ENCODE data around the gene TTLL10.
"Not testable (repeated sequence)": the region's sequence is repeated elsewhere in the genome, so short reads cannot be mapped to it uniquely, and the experiment has no call there.

TTLL10 gene

DNA sequence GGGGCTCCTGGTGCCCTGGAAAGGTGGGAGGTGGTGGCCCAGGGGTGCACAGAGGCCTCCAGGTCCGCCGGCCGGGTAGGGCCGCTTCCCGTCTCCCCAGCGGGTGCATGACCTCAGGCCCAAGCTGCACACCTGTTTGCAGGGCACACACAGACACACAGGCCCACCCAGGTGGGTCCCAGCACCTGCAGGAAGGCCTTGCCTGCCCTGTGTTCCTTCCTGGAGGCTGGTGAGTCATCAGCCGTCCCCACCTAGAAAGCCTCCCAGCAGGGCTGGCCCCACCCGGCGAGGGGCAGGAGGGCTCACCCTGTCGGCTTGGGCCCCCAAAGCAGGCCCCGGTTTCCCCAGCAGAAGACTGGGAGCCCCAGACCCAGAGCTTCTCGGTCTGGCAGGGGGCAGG, 23.6 kb upstream of the TTLL10 start:
- Histone ChIP-seq H3K9ac (peak overlapping the region in 7 of 11 experiments; percentile 30 to 45 (median 35); a peak in 7 of 22 replicates), H3K27ac (no peak overlapping the region), H3K4me2 (peak overlapping the region in 9 of 11 experiments; percentile 35 to 75 (median 64); a peak in 17 of 22 replicates), H3K36me3 (no peaks in the 10 kb centered on the region), H3K9me3 (replicated peaks in 1 of 11) (peaks cover 14 to 23% (median 18%) of the 10 kb centered on the region in 11 experiments), H3K4me1 (peaks cover 0 to 43% (median 25%) of the 10 kb centered on the region in 10 experiments; a peak in 16 of 20 replicates), H3K4me3 (no peak overlapping the region), H3K27me3 (no peaks in the 10 kb centered on the region), H4K20me1 (no peaks in the 10 kb centered on the region; a peak in 2 of 22 replicates)
- no peak for TF ChIP-seq Cebpa-rat (IDR thresholded peaks at IDR 0.05)

DNA sequence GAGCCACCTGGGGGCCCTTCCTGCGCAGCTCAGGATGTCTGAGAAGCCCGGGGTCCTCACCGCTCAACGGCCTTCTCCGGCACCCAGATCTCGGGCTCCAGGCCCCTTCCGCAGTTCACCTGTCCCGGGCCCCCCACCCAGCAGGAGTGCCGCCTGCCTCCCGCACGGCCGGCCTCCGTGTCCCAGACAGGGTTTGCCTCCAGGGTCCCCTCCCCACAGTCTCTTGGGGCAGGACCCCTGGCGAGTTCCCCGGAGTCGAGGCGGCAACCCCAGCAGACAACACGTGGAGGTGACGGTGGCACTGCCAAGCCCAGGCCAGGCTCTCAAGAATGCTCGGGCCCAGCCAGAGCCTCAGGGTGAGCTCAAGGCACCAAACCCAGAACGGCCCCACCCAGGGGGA, 22.4 kb upstream of the TTLL10 start:
- no peak overlapping the region for H3K9ac ChIP-seq
- H3K27me3 ChIP-seq = no peaks in the 10 kb centered on the region
- peaks cover 0 to 31% (median 15%) of the 10 kb centered on the region in 10 experiments; a peak in 15 of 20 replicates for H3K4me1 ChIP-seq
- H3K4me2 ChIP-seq = peak overlapping the region in 3 of 11 experiments; percentile 66 to 75 (median 70); a peak in 1 of 22 replicates
- no peaks in the 10 kb centered on the region; a peak in 2 of 22 replicates for H4K20me1 ChIP-seq
- no peaks in the 10 kb centered on the region for H3K36me3 ChIP-seq
- no peak overlapping the region for H3K4me3 ChIP-seq
- peaks cover 18 to 35% (median 26%) of the 10 kb centered on the region in 11 experiments for H3K9me3 ChIP-seq (replicated peaks in 1 of 11)
- no peak for TF ChIP-seq Cebpa-rat (IDR thresholded peaks at IDR 0.05)
- no peak overlapping the region for H3K27ac ChIP-seq

DNA sequence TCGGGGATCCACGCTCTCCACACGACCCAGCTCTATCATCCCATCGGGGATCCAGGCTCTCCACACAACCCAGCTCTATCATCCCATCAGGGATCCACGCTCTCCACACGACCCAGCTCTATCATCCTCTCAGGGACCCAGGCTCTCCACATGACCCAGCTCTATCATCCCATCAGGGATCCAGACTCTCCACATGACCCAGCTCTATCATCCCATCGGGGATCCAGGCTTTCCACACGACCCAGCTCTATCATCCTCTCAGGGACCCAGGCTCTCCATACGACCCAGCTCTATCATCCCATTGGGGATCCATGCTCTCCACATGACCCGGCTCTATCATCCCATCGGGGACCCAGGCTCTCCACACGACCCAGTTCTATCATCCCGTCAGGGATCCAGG, 21.2 kb upstream of the TTLL10 start:
- Histone ChIP-seq H3K9me3 (replicated peaks in 1 of 11) (peaks cover 18 to 36% (median 27%) of the 10 kb centered on the region in 11 experiments), H3K4me1 (peaks cover 0 to 28% (median 15%) of the 10 kb centered on the region in 10 experiments; a peak in 16 of 20 replicates)
- H3K27me3 ChIP-seq, H4K20me1 ChIP-seq, H3K36me3 ChIP-seq, H3K9ac ChIP-seq, H3K27ac ChIP-seq, H3K4me2 ChIP-seq, H3K4me3 ChIP-seq: not testable (repeated sequence)

DNA sequence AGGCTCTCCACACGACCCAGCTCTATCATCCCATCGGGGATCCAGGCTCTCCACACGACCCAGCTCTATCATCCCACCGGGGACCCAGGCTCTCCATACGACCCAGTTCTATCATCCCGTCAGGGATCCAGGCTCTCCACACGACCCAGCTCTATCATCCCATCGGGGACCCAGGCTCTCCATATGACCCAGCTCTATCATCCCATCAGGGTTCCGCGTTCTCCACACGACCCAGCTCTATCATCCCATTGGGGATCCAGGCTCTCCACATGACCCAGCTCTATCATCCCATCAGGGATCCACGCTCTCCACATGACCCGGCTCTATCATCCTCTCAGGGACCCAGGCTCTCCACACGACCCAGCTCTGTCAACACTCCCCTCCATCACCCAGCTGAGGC, 20.5 kb upstream of the TTLL10 start:
- Histone ChIP-seq H3K4me1 (peaks cover 7 to 36% (median 23%) of the 10 kb centered on the region in 10 experiments), H3K9me3 (replicated peaks in 1 of 11) (peaks cover 18 to 36% (median 27%) of the 10 kb centered on the region in 11 experiments)
- not testable (repeated sequence) for H3K36me3 ChIP-seq, H3K27ac ChIP-seq, H3K27me3 ChIP-seq, H3K9ac ChIP-seq, H3K4me3 ChIP-seq, H3K4me2 ChIP-seq, H4K20me1 ChIP-seq

DNA sequence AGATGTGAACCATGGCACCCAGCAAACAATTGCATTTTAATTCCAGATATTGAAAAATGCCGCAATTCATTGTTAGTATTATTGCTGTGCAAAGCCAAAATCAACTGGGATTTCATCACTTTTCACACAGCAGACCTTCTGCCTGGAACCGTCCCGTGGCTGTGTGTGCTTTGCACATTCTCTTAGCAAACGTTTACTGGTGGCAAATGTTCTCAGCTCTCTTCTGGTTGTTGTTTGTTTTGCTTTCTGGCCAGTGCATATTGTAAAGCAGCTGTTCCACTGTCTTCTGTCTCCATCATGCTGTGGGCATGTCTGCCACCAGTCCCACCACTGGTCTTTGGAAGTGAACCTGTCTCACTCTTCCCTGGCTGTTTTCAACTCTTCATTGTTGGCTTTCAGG, 19.8 kb upstream of the TTLL10 start:
- Histone ChIP-seq H3K4me2 (no peak overlapping the region), H3K9ac (no peak overlapping the region), H3K27me3 (no peaks in the 10 kb centered on the region), H3K4me1 (peaks cover 14 to 42% (median 30%) of the 10 kb centered on the region in 10 experiments), H3K4me3 (no peak overlapping the region), H3K9me3 (replicated peaks in 1 of 11) (peaks cover 18 to 36% (median 27%) of the 10 kb centered on the region in 11 experiments), H3K27ac (no peak overlapping the region), H4K20me1 (no peaks in the 10 kb centered on the region; a peak in 1 of 22 replicates), H3K36me3 (no peaks in the 10 kb centered on the region)
- no peak for TF ChIP-seq Cebpa-rat (IDR thresholded peaks at IDR 0.05)

DNA sequence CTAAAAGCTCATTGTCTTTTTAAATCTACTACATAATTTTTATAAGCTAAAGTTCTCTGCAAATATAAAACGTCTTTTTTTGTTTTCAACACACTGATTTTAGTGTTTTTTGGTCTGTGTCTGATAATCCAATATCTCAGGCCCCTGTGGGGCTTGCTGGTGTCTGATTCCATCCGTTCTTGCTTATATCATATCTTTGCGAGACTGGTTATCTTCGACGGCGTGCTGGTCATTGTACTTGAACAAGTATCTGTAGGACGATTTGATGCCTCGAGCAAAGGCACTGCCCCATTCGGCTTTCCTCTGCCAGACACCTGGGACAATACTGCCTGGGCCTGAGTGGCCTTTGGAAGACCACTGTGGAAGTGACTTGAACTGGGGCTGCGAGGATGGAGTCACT, 18.4 kb upstream of the TTLL10 start:
- no peak overlapping the region for H3K4me3 ChIP-seq
- H3K9me3 ChIP-seq (replicated peaks in 1 of 11) = peaks cover 18 to 36% (median 27%) of the 10 kb centered on the region in 11 experiments
- peaks cover 20 to 39% (median 29%) of the 10 kb centered on the region in 10 experiments for H3K4me1 ChIP-seq
- no peaks in the 10 kb centered on the region for H3K27me3 ChIP-seq
- no peaks in the 10 kb centered on the region; a peak in 1 of 22 replicates for H4K20me1 ChIP-seq
- no peak overlapping the region for H3K27ac ChIP-seq
- TF ChIP-seq Cebpa-rat (IDR thresholded peaks at IDR 0.05) = no peak
- no peaks in the 10 kb centered on the region for H3K36me3 ChIP-seq
- no peak overlapping the region for H3K4me2 ChIP-seq
- no peak overlapping the region for H3K9ac ChIP-seq

DNA sequence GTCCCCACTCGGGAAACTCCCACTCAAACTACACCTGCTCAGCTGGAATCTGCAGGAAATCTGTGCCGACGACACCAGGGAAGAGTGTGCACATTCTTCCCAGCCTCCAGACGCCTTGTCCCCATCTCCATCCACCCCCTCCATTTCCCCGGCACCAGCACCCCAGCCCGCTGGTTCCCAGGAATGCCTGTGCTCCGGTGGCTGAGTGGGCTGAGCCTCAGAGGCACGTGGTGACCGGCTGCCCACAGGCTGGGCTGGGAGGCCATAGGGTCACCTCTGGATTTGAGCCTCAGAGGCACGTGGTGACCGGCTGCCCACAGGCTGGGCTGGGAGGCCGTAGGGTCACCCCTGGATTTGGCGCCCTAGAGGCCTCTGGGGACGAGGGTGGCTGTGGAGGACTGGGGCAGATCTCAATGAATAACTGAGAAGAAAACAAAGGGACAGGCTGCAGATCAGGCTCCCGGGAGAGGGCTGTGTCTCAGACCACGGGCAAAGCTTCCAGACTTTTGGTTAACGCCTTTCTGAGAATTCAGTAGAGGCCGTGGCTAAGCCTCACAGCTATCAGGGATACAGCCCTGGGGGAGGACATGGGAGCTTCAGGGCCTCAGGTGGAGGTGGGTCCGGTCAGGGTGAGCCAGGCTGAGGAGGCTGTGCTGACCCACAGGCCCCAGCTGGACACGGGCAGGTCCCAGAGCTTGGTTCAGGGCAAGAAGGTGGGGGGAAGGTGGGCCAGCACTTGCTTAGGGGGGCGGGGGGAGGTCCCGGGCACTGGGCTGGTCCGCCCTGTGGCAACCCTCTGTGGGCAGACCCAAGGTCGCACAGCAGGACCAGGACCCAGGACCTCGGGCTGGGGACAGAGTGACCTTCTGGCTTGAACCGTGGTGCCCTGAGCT, 17.3 kb upstream of the TTLL10 start:
- Histone ChIP-seq H3K27me3 (no peaks in the 10 kb centered on the region), H3K9me3 (replicated peaks in 1 of 11) (peaks cover 18 to 36% (median 27%) of the 10 kb centered on the region in 11 experiments), H3K4me1 (peaks cover 19 to 30% (median 23%) of the 10 kb centered on the region in 10 experiments), H3K36me3 (no peaks in the 10 kb centered on the region), H3K27ac (no peak overlapping the region), H3K9ac (no peak overlapping the region), H3K4me3 (no peak overlapping the region), H3K4me2 (no peak overlapping the region; a peak in 1 of 22 replicates), H4K20me1 (no peaks in the 10 kb centered on the region)
- no peak for TF ChIP-seq Cebpa-rat (IDR thresholded peaks at IDR 0.05)

DNA sequence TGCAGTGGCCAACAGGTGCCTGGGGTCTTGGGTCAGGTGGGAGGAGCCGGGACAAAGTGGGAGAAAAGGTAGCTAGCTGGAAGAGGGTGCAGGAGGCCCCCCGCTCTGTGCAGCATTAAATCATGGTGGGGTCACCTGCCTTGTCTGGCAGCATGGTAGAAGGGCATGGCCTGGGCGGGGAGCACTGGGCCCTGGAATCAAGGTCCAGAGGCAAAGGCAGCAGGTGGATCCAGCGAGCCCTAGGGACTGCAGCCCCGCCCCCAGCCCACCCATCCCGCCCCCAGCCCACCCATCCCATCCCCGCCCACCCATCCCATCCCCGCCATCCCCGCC, 16.7 kb upstream of the TTLL10 start:
- no peak overlapping the region; a peak in 1 of 22 replicates for H3K4me2 ChIP-seq
- H3K27me3 ChIP-seq = no peaks in the 10 kb centered on the region
- no peaks in the 10 kb centered on the region for H3K36me3 ChIP-seq
- no peak overlapping the region for H3K27ac ChIP-seq
- peaks cover 19 to 30% (median 23%) of the 10 kb centered on the region in 10 experiments for H3K4me1 ChIP-seq
- H4K20me1 ChIP-seq = no peaks in the 10 kb centered on the region
- TF ChIP-seq Cebpa-rat (IDR thresholded peaks at IDR 0.05) = no peak
- no peak overlapping the region for H3K4me3 ChIP-seq
- H3K9me3 ChIP-seq (replicated peaks in 1 of 11) = peaks cover 18 to 36% (median 27%) of the 10 kb centered on the region in 11 experiments
- H3K9ac ChIP-seq = no peak overlapping the region

DNA sequence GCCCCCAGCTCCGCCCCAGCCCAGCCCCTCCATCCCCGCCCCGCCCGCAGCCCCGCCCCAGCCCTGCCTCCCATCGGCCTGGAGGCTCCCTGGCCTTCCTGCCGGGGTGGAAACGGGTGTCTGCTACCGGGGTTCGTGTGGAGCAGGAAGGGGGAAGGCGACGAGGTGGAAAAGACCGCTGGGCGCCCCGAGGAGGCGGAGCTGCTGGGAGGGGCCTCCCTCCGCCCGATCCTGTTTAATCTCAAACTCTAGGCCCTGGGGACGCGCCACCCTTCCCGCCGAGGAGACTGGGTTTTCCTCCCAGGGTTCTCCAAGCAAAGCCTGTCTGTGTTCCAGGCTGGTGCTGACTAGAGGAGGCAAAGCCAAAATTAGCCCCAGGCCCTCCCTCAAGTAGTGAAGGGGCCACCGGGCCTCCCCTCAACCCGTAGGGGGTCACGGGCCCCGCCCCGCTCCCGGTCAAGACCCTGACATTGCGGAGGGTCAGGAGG, 16.2 kb upstream of the TTLL10 start:
- Histone ChIP-seq H3K4me1 (peaks cover 19 to 30% (median 23%) of the 10 kb centered on the region in 10 experiments), H3K36me3 (no peaks in the 10 kb centered on the region), H3K27me3 (peaks cover 0 to 5% (median 0%) of the 10 kb centered on the region in 11 experiments; a peak in 4 of 22 replicates), H3K4me2 (peak overlapping the region; percentile 91 to 100 (median 100)), H3K27ac (peak overlapping the region; percentile 89 to 99 (median 96)), H3K9ac (peak overlapping the region; percentile 84 to 95 (median 92)), H4K20me1 (no peaks in the 10 kb centered on the region), H3K4me3 (peak overlapping the region; percentile 53 to 70 (median 62)), H3K9me3 (replicated peaks in 1 of 11) (peaks cover 15 to 32% (median 25%) of the 10 kb centered on the region in 11 experiments)
- no peak for TF ChIP-seq Cebpa-rat (IDR thresholded peaks at IDR 0.05)
